ENCODE data around the gene PHLDB1.

DNA sequence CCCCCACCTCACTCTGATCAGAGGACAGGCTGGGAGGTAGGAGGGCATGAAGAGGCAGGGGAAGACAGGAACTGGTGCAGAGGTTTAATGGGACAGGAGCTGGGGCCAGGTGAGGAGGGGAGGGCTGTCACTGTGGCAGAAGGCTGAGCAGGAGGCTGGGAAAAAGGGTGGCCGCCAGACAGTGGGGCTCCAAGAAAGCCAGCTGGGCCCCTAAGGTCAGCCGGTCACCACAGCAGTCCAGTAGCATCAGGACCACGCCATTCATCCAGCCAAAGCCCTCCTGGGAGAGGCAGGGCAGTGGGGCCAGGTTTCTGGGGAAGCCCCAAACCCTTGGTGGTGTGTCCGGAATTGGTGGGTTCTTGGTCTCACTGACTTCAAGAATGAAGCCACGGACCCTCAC, 80.5 kb downstream of the PHLDB1 start:
- TF ChIP-seq, protein P1, sequence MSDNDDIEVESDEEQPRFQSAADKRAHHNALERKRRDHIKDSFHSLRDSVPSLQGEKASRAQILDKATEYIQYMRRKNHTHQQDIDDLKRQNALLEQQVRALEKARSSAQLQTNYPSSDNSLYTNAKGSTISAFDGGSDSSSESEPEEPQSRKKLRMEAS (IDR thresholded peaks at IDR 0.05; ENCODE audit: insufficient read depth, insufficient read length), result no peak
- TF ChIP-seq, protein P2, sequence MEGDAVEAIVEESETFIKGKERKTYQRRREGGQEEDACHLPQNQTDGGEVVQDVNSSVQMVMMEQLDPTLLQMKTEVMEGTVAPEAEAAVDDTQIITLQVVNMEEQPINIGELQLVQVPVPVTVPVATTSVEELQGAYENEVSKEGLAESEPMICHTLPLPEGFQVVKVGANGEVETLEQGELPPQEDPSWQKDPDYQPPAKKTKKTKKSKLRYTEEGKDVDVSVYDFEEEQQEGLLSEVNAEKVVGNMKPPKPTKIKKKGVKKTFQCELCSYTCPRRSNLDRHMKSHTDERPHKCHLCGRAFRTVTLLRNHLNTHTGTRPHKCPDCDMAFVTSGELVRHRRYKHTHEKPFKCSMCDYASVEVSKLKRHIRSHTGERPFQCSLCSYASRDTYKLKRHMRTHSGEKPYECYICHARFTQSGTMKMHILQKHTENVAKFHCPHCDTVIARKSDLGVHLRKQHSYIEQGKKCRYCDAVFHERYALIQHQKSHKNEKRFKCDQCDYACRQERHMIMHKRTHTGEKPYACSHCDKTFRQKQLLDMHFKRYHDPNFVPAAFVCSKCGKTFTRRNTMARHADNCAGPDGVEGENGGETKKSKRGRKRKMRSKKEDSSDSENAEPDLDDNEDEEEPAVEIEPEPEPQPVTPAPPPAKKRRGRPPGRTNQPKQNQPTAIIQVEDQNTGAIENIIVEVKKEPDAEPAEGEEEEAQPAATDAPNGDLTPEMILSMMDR (IDR thresholded peaks at IDR 0.05; ENCODE audit: extremely low read depth in 1 of 2, insufficient read depth in 1 of 2, low read depth in 1 of 2, low read length in 2 of 2), result no peak
- TF ChIP-seq POLR2A (IDR thresholded peaks at IDR 0.05; ENCODE audit: low read depth, low read length), result no peak
- no peak for TF ChIP-seq POLR2AphosphoS5 (IDR thresholded peaks at IDR 0.05; ENCODE audit: insufficient read depth, low read depth, low read length)
- no peak for TF ChIP-seq JUN (IDR thresholded peaks at IDR 0.05; ENCODE audit: borderline replicate concordance, insufficient read depth, insufficient read length, low read depth)
- no peak for TF ChIP-seq EZH2 (IDR thresholded peaks at IDR 0.05; ENCODE audit: borderline replicate concordance, low read depth, low read length, severe bottlenecking)
- TF ChIP-seq GATA2 (IDR thresholded peaks at IDR 0.05; ENCODE audit: insufficient read depth, insufficient read length, low read depth, low read length), result no peak
